ENCODE results near the gene FBN1. TPM values are rescaled to one million over a fixed set of nuclear protein-coding genes. Genes with fewer than 3 reads are reported as not detected.

The FBN1 gene
- total RNA-seq, 1 donor from 2014 or later, result 39.4 TPM

DNA sequence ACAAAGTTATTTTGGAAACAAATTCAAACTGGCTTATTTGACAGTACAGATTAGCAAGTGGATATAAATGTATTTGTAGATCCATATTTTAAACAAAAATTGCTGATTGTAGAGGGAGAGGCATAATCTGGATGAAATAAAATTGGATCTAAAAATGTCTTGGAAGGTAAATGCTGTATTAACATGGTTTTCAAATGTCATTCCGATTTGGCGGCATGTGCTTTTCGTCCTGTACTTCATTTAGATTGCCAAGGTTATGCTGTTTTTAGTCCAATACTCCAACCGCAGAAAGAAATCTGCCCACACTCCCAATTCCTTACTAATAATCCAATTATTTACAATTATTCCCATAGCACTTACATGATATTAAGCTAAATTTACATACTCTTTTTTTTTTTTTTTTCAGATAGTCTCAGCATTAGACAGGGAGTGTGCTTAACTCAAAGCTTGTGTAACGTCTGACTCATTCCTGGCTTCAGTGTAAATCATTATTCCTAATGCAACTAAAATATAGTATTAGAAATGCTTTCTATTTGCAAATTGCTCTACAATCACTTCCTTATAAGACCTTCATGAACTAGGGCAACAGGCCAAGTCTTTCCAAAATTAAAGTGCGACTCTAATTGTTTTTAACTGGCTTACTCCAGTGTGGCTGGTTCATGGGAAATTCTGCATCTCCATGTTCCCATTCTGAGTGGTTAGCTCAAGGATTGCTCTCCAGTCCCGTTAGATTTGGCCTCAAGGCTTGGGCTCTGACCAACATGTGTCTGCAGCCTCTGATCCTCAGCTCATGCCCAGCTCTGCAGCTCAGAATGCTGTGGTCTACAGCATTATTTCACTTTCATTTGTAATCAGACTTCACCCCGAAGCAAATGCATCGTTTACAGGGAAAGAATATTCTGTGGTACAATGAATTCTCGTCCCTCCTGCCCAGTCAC, 103.9 kb downstream of the FBN1 start:
- intact Hi-C loops (cut with DNase I), result no loop called here
- DNase-seq (peak; percentile 40), ATAC-seq (ENCODE audit: poor library complexity) (peak; percentile 76)

DNA sequence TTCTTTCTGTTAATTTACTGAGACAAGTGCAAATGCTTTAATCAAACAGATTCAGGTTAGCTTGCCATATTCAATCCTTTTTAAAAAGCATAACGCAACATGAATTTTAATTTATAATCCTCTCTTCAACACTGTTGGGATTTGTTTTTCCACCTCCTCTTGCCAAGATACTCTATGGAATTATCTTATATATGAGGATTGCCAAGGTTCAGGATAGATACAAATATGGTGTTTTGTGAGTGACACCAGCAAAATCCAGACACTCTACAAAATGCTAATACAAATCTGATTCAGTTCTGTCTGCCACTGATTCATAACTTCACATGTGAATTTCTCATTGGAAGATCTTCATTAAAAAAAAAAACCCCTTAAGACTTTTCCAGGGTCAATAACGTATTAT, 104.8 kb downstream of the FBN1 start:
- intact Hi-C loops (cut with DNase I), result no loop called here
- DNase-seq (no peak), ATAC-seq (ENCODE audit: poor library complexity) (no peak)

DNA sequence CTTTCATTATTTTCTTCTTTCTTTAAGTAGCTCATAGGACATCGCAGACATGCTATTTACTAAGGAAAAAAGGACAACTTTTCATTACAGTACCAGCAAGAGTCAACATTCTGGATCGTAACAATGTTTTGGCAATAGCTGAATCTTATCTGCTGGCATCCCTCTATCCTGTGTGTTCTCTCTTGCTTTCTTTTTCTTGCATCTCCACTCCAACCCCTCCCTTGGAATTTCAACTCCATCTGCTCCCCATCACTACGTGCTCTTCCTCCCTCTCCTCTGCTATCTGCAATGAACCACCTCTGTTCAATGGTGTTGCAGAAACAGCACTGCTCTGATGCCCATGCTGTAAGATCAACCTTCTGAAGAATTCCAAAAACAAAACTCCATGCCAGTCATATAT, 106.6 kb downstream of the FBN1 start:
- intact Hi-C loops (cut with DNase I), result no loop called here
- DNase-seq, result no peak
- ATAC-seq (ENCODE audit: poor library complexity), result no peak

DNA sequence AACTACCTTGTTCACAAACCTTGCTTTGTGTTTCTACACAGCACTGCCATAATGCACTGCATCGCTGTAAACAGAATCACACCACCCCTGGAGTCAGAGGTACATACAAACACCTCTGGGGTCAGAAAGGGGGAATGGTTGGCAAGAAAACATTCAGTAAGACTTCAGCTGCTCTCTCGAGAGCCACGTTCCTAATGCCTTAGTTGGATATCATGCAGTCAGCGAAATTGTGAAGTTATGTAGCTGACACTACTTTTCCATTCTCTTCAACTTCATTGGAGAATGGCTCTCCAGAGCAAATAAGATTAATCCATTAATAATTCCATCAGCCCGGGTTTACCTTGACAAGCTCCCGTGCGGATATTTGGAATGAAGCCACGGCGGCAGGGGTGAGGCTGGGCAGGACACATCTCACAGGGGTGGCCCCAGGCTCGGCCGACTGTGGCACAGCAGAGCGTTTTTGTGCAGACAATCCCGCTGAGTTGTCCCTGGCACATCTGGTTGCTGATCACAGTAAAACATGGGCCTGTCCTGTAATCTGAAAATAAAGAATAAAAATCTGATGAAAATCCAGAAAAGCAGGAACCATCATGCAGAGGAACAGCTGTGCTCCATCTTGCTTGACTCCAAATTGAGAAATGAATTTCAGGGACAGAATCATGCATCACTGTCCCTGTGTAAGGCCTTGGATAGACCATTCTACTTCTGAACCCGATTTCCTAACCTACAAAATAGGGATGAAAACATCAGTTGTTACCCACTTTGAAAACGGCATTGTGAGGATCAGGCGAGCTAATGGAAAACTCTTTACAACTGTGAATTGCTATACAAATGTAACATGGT, 108.0 kb downstream of the FBN1 start:
- intact Hi-C loops (cut with DNase I), result no loop called here
- peak; percentile 50 for DNase-seq
- ATAC-seq (ENCODE audit: poor library complexity), result peak; percentile 61

DNA sequence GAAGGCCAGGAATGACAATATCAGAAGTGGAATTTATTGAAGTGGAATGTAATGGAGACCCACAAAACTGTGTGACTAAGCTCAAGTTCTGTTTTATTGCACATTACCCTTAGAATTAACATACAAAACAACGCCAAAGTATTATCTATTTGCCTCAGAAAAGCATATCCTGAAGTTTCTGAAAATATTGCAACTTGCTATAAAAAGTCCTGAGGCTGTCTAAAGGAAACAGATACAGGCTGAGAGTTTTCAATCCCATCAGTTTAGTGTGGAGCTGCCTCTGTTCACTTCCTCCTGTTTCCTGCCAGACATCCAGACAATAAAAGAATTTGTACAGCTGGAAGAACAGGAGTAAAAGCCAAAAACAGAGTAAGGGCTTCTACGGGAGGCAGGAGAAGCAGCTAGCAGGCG, 108.8 kb downstream of the FBN1 start:
- ATAC-seq (ENCODE audit: poor library complexity) (peak; percentile 73), DNase-seq (no peak)
- intact Hi-C loops (cut with DNase I), result no loop called here

DNA sequence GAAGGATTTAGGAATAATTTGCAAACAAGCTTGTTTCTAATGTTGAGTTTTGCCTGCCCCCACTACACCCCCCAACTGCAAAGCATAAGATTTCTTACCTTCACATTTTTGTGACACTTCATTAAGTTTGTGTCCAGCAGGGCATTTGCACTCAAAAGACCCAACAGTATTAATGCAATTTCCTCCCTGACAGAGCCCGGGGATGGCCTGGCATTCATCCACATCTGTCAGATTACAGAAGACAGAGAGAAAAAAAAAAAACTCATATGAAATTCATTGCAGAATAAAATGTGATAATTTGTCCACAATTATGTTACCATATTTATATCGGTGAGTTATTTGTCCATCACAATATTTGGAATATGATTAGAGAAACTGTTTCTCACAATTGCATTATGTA, 111.5 kb downstream of the FBN1 start:
- intact Hi-C loops (cut with DNase I), result no loop called here
- no peak for ATAC-seq (ENCODE audit: poor library complexity)
- DNase-seq, result peak; percentile 44

DNA sequence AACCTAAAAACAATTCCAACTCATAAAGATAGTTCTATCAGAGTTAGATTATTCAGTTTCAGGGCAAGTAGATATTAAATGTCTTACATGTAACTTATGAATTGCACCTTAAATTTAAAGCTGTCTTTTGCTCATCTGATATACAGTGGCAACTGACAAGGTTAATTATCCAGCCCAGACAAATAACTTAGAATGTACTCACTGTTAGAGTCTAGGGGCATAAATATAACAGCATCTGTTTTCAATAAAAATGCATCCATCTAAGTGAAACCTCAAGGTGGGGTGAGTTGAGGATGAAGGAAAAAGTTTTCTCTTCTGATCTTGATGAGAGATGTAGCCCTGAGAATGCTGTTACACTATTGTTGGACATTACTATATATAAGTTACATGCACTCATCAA, 112.6 kb downstream of the FBN1 start:
- ATAC-seq (ENCODE audit: poor library complexity), result no peak
- intact Hi-C loops (cut with DNase I), result no loop called here
- no peak for DNase-seq

DNA sequence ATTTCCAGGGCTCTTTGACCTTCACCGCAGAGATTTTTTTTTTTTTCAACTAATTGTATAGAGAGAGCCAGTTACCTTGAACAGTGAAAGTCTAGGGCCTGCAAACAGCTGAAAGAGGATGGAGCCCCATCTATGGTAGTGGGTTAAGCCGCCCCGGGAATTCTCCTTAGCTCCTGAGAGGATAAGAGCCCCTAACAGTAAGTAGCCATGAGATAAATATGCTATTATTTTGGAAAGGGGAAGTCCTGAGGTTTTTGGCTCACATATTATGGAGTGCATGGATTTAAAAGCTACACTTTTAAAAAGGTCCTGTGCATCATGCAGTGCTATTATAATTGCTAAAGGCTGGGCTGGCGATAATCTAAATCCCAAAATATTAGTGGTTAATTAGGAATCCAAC, 115.0 kb downstream of the FBN1 start:
- intact Hi-C loops (cut with DNase I), result no loop called here
- ATAC-seq (ENCODE audit: poor library complexity) (no peak), DNase-seq (no peak)

DNA sequence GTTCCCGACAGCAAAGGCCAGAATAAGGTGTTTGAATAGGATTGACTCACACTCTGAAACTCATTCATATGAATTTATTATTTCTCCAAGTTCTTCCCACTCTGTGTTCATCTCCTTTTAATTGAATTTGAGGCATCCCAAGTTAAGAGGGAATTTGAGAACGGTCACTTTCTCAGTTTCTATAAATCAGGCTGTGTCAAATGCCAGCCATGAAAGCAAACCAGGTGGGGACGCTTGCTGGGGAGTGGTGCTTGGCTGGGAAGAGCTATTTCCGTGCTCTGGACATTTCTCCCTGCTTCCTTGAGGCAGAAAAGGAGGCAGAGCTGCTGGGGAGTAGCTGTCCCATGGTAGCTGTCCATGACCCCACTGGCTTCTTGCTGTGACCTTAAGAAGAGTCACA, 116.6 kb downstream of the FBN1 start:
- DNase-seq (no peak), ATAC-seq (ENCODE audit: poor library complexity) (no peak)
- intact Hi-C loops (cut with DNase I), result loop anchor here (10.0 kb wide), 1 partner anchor 116 kb away; the partner anchor contains the start of gene FBN1

DNA sequence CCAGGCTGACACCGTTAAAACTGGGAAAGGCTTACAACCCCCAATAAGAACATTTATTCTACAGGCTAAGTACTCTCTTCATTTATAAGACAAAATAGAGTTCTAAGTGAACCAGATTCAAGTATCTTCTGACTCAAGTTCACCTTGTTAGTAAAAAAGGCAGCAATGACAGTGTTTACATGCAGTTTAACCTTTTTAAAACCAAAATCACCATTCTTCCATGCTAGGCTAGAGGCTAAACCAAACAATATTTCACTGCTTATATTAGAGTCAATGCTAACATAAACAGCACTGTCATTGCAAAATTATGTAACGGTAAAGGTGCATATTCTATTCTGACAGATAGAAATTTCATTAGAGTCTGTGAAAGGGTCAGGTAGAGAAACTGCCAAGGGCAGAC, 118.0 kb downstream of the FBN1 start:
- ATAC-seq (ENCODE audit: poor library complexity) (no peak), DNase-seq (no peak)
- intact Hi-C loops (cut with DNase I), result loop anchor here (10.0 kb wide), 1 partner anchor 117 kb away; the partner anchor contains the start of gene FBN1

DNA sequence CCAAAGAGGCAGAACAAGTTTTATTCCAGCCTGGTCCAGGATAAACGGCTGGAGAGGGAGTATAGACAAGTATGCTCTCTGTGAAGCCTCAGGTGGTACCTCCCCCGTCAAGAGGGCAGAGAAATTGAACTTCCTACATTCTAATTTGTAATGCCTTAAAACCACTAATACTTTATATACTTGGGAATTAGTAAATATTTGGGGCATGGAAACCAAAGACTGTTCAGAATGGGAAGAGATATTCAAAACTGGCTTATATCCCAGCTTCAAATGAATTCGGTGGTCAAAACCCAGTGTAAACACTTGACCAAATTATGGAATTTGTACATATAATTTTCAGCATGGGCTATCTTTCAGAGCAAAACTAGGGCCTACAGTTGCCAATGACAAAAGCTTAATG, 122.6 kb downstream of the FBN1 start:
- intact Hi-C loops (cut with DNase I), result loop anchor here (10.0 kb wide), 1 partner anchor 122 kb away; the partner anchor contains the start of gene FBN1
- DNase-seq (no peak), ATAC-seq (ENCODE audit: poor library complexity) (no peak)

DNA sequence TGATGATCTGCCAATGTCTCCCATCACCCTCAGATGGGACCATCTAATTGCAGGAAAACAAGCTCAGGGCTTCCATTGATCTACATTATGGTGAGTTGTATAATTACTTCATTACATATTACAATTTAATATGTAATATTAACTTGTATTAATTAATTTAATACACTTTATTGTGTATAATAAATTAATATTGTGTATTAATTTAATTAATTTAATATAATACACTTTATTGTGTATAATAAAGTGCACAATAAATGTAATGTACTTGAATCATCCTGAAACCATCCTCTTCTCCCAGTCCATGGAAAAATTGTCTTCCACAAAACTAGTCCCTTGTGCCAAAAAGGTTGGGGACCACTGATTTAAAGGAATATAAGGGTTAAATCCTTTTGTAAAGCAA, 123.4 kb downstream of the FBN1 start:
- DNase-seq (no peak), ATAC-seq (ENCODE audit: poor library complexity) (no peak)
- intact Hi-C loops (cut with DNase I), result loop anchor here (10.0 kb wide), 1 partner anchor 123 kb away; the partner anchor contains the start of gene FBN1

DNA sequence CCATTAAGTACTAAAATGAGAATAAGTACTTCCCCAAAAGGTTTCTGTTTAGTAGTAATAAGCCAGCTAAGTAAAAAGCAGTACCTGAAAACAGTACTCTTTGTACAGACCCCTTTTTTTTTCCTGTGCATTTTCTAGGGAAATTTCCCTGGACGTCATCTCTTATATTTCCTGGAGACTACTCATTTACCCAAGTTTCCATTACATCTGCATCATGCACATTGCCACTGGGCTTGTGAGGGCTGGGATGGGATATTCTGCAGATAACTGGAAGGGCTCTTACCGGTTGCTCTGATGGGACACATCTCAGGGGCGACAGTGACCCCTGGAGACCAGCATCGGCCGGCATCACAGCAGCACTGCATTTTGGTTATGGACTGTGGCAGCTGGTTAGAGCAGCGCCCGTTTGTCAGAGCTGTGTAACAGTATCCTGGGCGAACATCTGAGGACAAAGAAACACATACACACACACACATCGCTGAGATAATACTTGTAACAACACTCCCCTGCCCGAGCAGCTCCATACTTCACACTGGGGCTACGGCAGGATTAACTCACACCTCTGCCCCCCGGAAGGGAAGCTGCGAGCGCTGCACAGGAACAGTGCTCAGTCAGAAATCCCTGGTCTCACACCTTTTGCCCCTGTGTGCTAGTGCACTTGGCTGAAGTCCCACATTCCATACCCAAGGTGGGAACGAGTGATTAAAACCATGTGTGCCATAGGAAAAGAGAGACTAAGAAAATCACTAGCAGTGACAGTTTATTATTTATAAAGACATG, 124.9 kb downstream of the FBN1 start:
- DNase-seq (peak; percentile 40), ATAC-seq (ENCODE audit: poor library complexity) (no peak)
- intact Hi-C loops (cut with DNase I), result loop anchor here (10.0 kb wide), 1 partner anchor 124 kb away; the partner anchor contains the start of gene FBN1

DNA sequence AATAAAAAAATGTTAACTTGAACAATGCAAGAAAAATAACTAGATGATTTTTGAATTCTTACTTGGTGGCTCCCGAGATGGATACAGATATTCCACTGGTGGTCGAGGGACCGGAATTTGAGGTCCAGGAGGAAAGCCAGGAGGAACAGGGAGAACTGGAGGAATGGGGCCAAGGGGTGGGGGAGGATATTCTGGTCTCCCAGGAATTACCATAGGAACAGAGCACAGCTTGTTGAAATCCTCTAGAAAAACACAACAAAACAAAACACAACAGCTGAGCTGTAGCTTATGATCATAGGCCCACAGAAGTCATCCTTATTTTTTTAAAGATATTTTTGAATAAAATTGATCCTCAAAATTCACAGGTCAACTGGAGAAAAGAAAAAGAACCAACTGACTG, 129.4 kb downstream of the FBN1 start:
- intact Hi-C loops (cut with DNase I), result loop anchor here (10.0 kb wide), 1 partner anchor 61 kb away; no protein-coding TSS in a partner anchor
- DNase-seq (peak; percentile 39), ATAC-seq (ENCODE audit: poor library complexity) (peak; percentile 46)

DNA sequence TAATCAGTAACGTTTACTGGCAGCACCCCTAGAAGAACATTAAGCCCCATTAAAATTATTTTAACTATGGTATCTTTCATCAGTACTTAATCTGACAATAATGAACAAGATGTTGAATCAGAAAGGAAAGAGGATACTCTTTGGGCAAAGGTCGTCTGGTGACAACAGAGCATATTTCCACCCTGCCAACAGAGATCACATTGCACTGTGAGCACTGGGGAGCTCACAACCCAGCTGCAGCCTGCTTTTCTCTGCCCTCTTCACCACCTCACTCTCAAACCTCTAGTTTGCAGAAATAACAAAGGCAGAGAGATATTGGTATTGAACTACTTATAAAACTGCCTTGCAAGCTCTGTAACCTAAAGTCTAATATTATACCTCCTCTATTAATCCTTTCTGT, 130.0 kb downstream of the FBN1 start:
- intact Hi-C loops (cut with DNase I), result loop anchor here (10.0 kb wide), 1 partner anchor 61 kb away; no protein-coding TSS in a partner anchor
- ATAC-seq (ENCODE audit: poor library complexity) (no peak), DNase-seq (no peak)

DNA sequence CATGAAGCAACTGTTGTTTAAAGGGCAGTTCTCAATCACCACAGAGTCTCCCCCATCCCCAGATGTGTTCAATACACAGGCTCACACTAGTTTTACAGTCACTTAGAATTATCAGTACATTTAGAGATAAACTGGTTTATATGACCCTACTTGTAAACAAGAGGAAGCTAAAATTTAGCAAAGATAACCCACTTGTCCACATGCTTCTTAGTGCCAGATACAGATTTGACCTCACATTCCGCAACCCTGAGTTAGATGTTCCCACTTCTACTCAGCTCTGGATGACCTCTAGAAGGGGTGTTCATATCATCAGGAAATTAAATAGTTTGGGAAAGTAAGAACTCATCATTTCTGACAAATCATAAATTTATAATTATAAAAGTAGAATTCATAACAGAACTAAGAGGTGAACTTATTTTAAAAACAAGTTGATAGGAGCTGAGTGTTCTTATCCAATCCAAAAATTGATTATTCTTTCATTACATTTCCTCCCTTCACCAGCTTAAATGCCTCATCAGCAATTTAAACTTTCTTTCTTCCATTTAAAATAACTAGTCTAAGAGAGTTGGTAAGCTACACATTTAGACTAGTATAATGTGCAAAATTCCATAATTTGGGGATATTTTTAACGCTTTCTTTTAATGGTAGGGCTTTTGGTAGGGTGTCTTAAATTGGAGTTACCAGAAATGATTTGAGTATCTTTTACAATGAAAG, 131.2 kb downstream of the FBN1 start:
- ATAC-seq (ENCODE audit: poor library complexity) (no peak), DNase-seq (no peak)
- intact Hi-C loops (cut with DNase I), result loop anchor here (10.0 kb wide), 1 partner anchor 59 kb away; no protein-coding TSS in a partner anchor

DNA sequence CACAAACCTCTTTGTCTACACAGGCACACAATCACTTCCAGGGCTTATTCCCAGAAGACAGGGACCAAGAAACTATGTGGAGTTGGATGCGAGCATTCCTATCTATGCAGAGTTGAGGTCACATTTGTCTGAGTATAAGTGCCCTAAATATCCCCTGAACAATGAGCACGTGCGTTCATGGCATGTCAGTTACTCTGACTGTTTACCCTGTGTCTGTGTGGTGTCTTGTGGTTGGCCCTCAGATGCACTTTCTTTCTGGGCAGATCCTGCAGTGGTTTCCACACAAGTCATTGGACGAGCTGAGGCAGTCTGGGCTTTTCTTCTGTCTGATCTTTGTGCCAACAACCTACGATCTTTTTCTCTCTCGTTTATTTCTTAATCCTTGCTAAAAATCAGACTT, 134.5 kb downstream of the FBN1 start:
- no peak for DNase-seq
- intact Hi-C loops (cut with DNase I), result loop anchor here (10.0 kb wide), 1 partner anchor 56 kb away; no protein-coding TSS in a partner anchor
- peak; percentile 64 for ATAC-seq (ENCODE audit: poor library complexity)

Data from Right ventricle myocardium superior (tissue), 1 donor.